GM21529 (cell line): ENCODE measurements around the gene RAX.
"Not testable (repeated sequence)": the region's sequence is repeated elsewhere in the genome, so short reads cannot be mapped to it uniquely, and the experiment has no call there.

Experiments
- ATAC-seq: cut with Tn5 transposase; IDR thresholded peaks from one replicate; pipeline ENCODE4 v1.9.1; 2021; ENCODE audit not compliant: unreplicated experiment

RAX gene

DNA sequence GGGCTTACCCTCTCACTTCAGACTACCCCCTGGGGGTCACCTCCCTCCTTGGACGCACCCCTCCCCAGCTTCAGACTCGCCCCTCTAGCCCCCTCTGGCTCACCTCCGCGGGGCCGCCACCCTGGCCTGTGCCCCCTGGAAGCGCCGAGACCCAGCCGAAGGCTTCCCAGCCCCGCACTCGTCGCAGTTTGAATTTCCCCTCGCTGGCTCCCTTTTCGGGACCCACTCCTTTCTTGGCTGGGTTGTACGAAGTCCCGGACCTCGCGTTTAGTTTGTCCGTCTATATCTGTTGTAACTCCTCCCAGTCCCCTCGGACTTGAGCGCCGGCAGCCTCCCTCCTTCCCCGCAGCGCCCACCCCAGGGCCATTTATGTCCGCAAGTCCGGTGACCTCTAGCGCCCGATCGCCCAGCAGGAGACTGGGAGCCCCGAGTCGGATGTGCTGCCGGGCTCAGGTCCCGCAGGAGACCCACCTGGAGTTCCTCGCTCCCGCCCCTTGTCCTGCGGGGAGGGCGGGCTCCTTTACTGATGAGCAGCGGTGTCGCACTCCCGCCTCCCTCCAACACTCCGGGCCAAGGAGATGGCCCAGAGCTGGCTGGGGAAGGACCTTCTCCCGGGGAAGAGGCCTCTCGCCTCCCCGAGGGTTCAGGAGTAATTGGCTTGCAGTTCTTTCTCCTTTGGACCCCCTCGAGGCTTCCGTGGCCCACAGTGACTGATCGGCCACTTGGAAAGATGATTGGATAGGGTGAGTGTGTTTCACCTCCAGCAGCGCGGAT lies 692 bp upstream of the RAX start:
- no peak for ATAC-seq

GRCh38 chr18:59272221-59272888 lies 899 bp downstream of the RAX start:
- ATAC-seq: no peak

GRCh38 chr18:59271606-59272220 lies 1.5 kb downstream of the RAX start:
- ATAC-seq: no peak

- ATAC-seq: no peak
These were observed 2.5 kb downstream of the RAX start for GRCh38 chr18:59270689-59271257.

DNA sequence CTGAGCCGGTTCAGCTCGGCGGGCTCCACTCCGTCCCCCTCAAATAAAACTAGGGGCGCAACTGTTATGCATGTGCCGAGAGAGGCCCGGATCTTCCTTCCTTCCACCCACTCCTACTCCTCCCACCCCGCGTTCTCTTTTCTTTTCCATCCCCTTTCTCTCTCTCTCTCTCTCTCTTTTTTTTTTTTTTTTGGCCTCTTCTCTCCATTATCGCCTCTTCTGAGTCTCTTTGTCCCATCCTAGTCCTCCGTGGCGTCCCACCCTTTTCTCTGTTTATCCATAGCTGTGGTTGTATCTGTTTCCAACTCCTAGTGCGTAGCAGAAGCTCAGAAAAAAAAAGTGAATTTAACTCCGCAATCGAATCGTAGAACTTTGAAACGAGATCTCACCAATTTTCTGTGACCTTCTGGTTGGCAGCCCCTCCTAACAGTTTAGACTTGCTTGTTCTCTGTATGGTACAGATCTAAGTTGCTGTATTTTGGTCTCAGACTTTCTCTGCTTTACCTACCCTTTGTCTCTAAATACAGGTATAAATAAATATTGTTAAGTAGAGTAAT lies 3.6 kb downstream of the RAX start:
- ATAC-seq: no peak

GRCh38 chr18:59268721-59269562 lies 4.3 kb downstream of the RAX start:
- peak; percentile 58 for ATAC-seq

GRCh38 chr18:59268127-59268720 lies 5.0 kb downstream of the RAX start:
- ATAC-seq: no peak

DNA sequence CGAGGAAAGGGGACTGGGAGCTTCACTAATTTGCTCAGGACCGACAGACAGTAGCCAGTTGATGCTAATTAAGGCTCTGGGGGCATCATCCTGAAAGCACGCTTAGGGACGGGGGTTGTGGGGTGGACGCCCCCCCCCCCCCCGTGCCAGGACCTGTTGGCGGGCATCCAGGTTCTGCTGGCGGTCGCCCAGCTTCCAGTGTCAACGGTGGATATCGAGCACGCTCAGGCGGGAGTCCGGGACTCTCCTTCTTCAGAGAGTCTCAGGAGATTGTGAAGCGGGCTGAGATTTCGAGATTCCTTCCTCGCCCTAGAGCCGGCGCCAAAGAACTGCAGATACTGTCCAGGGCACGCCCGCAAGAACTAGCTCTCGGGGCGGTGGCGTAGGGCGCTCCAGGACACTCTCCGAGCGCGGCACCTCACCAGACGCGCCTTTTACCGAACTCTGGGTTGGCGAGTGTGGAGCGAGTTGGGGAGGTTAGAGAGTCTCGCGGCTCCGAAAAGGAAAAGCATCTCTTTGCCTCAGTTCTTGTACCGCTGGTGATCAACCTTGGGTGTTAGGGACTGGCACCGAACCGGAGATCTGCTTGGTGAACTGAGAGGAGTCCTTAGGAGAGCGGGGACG lies 5.6 kb downstream of the RAX start:
- ATAC-seq: no peak

DNA sequence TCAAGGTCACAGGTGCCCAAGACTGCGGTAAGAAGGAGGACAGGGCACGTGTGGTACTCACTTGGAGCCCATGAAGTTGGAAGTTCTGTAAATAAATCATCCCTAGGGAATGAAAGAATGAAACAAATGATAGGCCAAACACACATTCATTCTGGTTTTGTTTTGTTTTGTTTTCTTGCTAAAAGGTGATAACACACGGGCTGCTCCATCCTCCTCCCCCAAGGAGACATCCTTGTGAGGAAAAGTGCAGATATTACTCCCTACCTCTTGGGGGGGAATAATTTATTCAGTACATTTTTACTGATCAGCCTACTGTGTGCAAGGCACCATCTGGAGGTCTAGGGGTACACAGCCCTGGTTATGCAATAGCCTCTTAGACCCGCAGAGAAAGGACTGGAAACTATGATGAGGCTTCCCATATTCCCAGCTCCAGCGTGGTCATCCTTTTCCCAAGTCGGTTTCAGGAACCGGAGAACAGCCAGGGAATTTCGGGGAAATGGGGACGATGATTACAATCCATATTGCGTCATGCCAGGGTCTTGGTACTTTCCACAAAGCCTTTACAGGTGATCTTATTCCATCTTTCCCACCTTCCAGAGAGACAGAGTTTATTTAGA lies 6.3 kb downstream of the RAX start:
- ATAC-seq: no peak

DNA sequence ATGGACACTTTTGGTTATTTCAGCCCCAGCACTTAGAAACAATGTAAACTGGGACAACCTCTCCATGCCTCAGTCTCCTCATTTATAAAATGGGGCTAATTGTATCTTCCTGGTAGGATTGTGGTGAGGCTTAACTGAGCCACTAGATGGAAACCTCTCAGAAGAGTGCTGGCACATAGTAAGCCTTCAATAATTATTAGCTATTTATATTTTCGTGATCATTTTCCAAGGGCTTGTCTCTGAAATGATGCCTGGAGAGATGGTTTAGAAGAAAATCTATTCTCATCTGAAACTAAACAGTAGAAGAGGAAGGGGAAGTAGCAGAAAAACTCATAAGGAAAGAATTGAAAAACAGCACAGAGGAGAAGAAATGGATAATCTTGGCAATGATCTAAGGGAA lies 6.8 kb downstream of the RAX start:
- no peak for ATAC-seq

GRCh38 chr18:59265974-59266369 lies 7.3 kb downstream of the RAX start:
- no peak for ATAC-seq

DNA sequence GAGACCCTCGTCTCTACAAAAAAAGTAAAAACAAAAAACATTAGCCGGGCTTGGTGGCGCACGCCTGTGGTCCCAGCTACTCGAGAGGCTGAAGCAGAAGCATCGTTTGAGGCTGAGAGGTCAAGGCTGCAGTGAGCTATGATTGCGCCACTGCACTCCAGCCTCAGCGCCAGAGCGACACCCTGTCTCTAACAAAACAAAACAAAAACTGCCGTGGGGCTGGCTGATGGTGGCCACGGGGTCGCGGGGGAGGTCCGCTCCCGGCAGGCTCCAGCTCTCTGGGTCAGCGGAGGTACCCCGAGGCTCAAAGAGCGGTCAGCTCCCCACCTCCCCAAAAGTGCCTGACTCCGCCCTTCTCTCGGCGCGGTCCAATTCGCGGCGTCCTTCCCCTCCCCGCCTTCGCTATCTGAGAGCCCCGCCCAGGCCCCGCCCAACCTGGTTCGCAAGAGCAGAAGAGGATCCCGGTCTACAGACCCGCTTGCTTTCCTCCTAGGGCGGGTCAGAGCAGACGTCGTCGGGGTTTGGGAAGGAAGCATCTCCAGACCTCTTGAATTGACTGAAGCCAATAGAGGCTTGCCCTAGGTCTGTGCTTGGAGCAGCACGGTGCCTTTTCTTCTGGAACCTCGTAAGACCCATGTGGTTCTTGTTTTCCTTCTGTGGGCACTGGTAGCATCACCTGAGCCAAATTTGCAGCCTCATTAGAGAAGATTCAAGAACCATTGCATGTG lies 7.8 kb downstream of the RAX start:
- ATAC-seq: no peak

- no peak for ATAC-seq
These were observed 8.5 kb downstream of the RAX start for GRCh38 chr18:59264651-59265245.

DNA sequence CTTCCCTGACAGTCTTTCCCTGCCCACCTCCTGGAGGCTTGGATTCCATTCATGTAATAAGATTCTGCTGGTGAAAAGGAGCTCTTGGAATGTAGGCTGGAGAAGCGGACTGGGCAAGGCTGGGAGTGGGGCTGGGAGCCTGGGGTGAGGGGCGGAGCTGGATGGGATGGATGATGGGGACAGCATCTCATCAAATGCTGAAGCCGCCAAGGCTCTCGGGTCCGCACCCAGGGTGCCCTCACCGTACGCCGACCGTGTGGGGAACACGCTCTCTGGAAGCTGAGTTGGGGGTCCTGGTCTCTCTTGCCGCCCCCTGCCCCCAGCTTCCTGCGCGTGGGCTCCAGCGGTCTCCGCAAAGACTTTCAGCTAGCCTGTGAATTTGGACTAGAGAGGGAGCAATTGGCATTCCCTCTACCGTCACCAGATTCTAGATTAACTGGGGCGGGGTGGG lies 9.1 kb downstream of the RAX start:
- no peak for ATAC-seq

DNA sequence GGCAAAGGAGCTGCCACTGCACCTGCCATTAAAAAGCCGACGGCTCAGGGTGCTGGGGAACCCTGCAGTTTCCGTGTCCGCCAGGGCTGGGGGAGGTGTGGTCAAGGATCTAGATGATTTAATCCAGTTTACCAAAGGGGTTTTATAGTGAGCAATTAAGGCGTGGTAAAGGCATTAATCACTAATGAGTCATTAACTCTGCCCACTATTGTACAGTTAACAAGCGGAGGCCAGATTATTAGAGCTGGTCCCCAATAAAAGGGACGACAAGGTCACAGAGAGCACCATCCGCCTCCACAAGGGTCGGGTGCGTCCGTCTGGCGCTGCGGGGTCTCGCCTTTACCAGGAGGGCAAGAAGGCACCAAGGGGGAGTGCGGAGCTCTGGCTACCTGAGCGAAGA lies 9.6 kb downstream of the RAX start:
- no peak for ATAC-seq

- not testable (repeated sequence) for ATAC-seq
These were observed 11.0 kb downstream of the RAX start for GRCh38 chr18:59262243-59262642.

- ATAC-seq: not testable (repeated sequence)
These were observed 11.4 kb downstream of the RAX start for GRCh38 chr18:59261842-59262241.

- not testable (repeated sequence) for ATAC-seq
These were observed 17.8 kb downstream of the RAX start for GRCh38 chr18:59255491-59255890.
